GM12873 (cell line): ENCODE data around the gene KLF11.

ENCODE experiments used
- TF ChIP-seq, protein P1 (sequence below): IDR thresholded peaks from 2 replicates; pipeline ENCODE4 v1.5.1; 2012; ENCODE audit warnings: low read depth, mild to moderate bottlenecking, moderate library complexity, low read length, control low read depth; ENCODE audit not compliant: insufficient read depth; ENCODE audit errors: missing control alignments

The KLF11 gene

DNA sequence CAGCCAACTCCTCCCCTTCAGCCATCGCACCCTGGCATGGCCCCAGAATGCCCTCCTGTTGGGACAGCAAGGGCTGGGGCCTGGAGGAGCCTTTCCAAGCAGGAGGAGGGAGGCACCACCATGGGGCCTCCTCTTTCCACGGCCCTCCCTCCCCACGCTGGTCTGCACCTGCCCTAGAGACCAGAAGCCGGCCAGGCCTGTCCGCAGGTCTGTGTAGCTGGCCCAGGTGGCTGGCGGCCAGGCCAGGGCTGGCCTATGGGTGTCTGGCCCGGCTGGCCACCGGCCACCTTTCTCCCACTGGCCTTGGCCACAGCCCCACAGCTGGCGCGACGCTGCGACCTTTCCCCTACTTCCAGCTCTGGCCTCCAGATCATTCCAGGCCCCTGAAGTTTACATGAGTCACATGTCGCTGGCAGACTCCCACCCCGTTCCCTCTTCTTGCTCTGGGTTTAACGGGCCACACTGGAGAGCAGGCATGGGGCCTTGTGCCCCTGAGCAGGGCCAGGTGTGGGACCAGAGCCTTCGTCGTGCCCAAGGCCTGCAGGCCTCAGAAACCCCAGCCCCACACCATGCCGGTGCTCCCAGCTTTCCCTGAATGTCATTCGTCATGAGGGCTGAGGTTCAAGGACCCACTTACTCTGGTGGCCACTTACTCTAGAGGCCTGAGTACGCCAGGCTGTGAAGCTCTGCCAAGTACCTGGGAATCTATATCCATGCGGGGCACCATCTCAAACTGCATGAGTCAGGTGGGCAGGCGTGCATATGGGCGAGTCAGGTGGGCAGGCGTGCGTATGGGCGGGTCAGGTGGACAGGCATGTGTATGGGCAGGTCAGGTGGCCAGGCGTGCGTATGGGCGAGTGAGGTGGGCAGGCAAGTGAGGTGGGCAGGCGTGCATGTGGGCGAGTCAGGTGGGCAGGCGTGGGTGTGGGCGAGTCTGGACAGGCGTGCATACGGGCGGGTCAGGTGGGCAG is 33.3 kb upstream of the KLF11 start:
- TF ChIP-seq, protein P1, sequence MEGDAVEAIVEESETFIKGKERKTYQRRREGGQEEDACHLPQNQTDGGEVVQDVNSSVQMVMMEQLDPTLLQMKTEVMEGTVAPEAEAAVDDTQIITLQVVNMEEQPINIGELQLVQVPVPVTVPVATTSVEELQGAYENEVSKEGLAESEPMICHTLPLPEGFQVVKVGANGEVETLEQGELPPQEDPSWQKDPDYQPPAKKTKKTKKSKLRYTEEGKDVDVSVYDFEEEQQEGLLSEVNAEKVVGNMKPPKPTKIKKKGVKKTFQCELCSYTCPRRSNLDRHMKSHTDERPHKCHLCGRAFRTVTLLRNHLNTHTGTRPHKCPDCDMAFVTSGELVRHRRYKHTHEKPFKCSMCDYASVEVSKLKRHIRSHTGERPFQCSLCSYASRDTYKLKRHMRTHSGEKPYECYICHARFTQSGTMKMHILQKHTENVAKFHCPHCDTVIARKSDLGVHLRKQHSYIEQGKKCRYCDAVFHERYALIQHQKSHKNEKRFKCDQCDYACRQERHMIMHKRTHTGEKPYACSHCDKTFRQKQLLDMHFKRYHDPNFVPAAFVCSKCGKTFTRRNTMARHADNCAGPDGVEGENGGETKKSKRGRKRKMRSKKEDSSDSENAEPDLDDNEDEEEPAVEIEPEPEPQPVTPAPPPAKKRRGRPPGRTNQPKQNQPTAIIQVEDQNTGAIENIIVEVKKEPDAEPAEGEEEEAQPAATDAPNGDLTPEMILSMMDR, result no peak

DNA sequence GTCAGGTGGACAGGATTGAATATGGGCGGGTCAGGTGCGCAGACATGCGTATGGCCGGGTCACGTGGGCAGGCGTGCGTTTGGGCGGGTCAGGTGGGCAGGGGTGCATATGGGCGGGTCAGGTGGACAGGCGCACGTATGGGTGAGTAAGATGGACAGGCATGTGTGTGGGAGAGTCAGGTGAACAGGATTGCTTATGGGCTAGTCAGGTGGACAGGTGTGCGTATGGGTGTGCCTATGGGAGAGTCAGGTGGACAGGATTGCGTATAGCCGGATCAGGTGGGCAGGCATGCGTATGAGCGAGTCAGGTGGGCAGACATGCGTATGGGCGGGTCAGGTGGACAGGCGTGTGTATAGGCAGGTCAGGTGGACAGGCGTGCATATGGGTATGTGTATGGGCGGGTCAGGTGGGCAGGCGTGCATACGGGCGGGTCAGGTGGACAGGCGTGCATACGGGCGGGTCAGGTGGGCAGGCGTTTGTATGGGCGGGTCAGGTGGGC is 30.3 kb upstream of the KLF11 start:
- TF ChIP-seq, protein P1, result no peak

DNA sequence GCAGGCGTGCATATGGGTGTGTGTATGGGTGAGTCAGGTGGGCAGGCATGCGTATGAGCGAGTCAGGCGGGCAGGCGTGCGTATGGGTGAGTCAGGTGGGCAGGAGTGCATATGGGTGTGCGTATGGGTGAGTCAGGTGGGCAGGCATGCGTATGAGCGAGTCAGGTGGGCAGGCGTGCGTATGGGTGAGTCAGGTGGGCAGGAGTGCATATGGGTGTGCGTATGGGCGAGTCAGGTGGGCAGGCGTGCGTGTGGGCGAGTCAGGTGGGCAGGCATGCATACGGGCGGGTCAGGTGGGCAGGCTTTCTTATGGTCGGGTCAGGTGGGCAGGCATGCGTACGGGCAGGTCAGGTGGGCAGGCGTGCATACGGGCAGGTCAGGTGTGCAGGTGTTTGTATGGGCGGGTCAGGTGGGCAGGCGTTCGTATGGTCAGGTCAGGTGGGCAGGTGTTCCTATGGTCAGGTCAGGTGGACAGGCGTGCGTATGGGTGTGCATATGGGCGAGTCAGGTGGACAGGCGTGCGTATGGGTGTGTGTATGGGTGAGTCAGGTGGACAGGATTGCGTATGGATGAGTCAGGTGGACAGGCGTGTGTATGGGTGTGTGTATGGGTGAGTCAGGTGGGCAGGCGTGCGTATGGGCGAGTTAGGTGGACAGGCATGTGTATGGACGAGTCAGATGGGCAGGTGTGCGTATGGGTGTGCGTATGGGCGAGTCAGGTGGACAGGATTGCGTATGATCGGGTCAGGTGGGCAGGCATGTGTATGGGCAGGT is 28.7 kb upstream of the KLF11 start:
- TF ChIP-seq, protein P1, result no peak

DNA sequence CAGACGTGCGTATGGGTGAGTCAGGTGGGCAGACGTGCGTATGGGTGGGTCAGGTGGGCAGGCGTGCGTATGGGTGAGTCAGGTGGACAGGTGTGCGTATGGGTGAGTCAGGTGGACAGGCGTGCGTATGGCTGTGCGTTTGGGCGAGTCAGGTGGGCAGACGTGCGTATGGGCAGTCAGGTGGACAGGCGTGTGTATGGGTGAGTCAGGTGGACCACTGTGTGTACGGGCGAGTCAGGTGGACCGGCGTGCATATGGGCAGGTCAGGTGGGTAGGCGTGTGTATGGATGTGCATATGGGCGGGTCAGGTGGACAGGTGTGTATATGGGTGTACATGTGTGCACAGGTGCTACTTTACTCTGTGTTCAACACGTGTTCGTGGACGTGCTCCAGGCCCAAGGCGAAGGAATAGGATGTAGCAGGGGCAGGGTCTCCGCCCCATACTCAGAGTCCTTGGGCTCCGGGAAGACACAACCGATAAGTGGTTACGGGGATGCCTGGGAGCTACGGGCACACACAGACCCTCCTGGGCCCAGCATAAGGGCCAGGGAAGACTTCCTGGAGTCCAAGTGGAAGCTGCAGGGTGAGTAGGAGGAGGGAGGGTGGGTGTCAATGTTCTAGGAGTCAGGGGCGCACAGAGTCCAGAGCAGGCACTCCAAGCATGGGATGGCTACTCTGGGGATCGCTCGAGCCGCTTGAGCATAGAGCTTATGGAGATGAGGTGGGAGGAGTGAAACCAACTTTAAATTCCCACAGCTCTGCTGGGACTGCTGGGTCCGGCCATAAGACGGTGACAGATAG is 27.1 kb upstream of the KLF11 start:
- TF ChIP-seq, protein P1, result no peak

DNA sequence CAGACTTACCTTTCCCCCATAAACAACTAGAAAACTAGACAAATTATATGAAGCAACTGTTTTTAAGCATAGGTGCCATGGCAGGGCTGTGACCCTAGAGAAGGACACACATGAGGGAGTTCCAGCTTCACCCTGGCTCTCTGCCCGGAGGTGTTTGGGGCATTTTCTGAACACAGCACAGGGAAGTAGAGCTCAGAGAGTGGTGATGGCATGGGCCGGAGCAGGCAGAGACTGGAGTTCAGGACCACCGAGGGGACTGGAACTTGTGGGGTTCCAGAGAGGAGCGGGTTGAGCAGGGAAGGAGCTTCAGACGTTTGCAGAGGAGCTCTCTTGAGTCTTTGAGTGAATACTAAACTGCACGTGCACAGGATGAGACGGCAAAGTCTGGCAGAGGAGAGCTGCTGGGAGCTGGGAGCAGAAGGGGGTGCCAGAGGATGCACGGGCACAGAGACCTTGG is 26.5 kb upstream of the KLF11 start:
- TF ChIP-seq, protein P1, result no peak

DNA sequence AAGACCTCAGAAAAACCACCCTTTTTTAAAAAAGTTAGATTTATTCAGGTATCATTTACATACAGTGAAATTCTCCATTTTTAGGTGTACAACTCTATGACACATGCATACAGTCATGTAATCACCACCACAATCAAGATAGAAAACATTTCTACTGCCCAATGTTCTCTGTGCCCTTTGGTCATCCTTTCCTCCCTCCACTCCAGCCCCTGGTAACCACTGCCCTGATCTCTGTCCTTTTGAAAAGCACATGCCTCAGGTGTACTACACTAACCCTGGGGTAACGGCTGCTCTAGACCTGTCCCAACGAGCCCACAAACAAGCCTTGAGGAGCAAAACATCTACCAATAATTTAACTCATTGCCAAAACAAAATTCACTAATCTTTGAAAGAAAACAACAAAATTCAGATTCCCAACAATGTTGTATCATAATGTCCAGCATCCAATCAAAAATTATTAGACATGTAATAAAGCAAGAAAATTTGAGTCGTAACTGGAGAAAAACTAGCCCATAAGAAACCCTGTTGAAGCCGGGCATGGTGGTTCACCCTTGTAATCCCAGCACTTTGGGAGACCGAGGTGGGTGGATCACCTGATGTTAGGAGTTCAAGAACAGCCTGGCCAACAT is 25.9 kb upstream of the KLF11 start:
- TF ChIP-seq, protein P1, result no peak
